Fibroblast of mammary gland (primary cell): ENCODE data around the gene CES1.
"Not testable (repeated sequence)": the region's sequence is repeated elsewhere in the genome, so short reads cannot be mapped to it uniquely, and the experiment has no call there.

Experiments used
- DNase-seq: peaks from one replicate; pipeline ENCODE4 v3.0.0-alpha.2; 2010; ENCODE audit warnings: low read depth
- H3K4me3 ChIP-seq: 2 replicates; pipeline ENCODE4 v1.5.1; 2011; ENCODE audit warnings: low read depth, mild to moderate bottlenecking, low read length, moderate library complexity; ENCODE audit not compliant: control insufficient read depth
- TF ChIP-seq, protein P1 (sequence below): conservative IDR thresholded peaks from 2 replicates; pipeline ENCODE4 v1.5.1; 2011; ENCODE audit warnings: low read depth, low read length, inconsistent platforms; ENCODE audit not compliant: control insufficient read depth, insufficient read depth

Gene CES1

DNA sequence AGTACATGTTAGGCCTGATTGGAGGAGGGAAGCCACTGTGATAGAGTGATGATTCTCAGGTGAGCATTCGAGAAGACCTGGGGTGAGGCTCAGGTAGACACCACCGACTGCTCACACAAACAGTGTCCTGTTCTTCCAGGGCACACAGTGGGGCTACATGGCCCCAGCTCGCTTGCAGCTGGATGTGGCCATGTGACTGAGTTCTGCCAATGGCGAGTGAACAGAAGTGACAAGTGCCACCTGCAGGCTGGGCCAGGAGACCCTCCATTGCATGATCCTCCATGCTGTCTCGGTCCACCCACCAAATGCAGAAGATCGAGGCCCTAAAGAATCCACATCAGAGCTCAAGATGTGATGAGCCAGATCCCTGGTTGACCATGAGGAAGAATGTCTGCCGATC lies 36.1 kb upstream of the CES1 start:
- TF ChIP-seq, protein P1, sequence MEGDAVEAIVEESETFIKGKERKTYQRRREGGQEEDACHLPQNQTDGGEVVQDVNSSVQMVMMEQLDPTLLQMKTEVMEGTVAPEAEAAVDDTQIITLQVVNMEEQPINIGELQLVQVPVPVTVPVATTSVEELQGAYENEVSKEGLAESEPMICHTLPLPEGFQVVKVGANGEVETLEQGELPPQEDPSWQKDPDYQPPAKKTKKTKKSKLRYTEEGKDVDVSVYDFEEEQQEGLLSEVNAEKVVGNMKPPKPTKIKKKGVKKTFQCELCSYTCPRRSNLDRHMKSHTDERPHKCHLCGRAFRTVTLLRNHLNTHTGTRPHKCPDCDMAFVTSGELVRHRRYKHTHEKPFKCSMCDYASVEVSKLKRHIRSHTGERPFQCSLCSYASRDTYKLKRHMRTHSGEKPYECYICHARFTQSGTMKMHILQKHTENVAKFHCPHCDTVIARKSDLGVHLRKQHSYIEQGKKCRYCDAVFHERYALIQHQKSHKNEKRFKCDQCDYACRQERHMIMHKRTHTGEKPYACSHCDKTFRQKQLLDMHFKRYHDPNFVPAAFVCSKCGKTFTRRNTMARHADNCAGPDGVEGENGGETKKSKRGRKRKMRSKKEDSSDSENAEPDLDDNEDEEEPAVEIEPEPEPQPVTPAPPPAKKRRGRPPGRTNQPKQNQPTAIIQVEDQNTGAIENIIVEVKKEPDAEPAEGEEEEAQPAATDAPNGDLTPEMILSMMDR: no peak
- no peak for DNase-seq

DNA sequence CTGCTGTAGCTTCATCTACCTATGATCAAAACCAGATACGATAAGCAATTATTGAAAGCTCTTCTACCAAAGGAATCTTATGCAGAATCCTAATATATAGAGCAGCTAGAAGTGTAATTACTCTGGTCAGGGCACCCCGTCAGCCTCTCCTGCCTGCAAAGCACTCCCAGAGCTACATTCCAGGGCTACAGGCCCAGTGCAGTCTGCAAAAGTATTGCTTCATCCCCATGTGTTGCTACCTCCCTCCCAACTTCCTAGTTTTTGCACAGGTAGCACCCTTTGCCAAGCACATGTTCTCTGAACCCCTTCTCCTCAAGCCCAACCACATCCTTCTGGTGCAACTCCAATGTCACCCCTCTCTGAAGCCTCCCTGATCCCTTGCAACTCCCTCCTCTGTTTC lies 35.2 kb upstream of the CES1 start:
- TF ChIP-seq, protein P1: no peak
- no peak overlapping the region for H3K4me3 ChIP-seq
- no peak for DNase-seq

More for the DNA sequence above, 36.1 kb upstream of the CES1 start:
- no peak overlapping the region for H3K4me3 ChIP-seq

DNA sequence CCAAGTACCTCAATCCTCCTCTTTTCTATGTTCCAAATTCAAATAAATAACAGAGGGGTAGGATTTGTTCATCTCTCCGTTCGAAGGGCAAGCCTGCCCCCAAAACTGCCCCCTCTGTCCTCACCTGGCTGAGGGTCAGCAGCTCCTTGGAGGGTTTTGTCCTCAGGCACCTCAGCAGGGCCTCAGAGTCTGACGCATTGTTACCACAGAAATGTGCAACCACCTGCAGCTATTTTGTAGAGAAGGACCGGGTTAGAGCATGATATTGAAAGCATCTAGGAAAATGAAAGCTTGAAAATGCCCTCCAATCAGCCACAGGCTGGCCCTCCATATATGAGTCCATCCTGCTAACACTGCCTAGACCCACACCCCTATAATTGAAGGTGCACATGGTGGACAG lies 28.4 kb upstream of the CES1 start:
- TF ChIP-seq, protein P1: no peak
- no peak overlapping the region for H3K4me3 ChIP-seq

DNA sequence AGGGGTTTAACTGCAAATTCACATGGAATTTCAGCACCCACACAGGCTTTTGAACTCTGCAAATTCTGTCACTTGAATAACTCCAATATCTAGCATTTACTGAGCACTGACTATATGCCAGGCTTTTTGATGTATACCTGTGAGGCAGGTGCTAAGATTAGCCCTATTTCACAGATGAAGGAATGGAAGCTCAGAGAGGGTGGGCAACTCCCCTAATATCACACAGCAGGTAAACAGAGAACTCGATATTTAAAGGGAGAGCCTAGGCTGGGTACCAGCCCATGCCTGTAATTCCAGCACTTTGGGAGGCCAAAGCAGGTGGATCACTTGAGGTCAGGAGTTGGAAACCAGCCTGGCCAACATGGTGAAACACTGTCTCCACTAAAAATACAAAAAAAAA lies 24.8 kb upstream of the CES1 start:
- DNase-seq, H3K4me3 ChIP-seq: not testable (repeated sequence)

More for the DNA sequence above, 28.4 kb upstream of the CES1 start:
- no peak for DNase-seq

DNA sequence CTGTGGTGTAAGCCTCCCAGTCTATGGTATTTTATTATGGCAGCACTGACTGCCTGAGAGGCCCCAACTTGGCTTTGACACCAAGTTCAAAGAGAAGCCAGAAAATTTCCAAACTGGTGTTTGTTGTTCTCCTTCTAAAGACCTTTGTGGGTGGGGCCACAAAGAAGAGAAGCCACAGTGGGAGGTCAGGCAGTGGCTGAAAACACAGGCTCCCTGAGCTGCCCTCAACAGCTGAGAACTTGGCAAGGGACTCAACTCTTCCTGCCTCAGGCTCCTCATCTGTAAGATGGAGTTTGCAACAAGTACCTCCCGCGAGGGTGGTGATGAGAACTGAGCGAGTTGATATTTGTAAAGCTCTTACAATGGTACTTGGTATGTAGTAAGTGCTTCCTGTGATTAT lies 24.1 kb upstream of the CES1 start:
- H3K4me3 ChIP-seq: no peak overlapping the region
- TF ChIP-seq, protein P1: no peak
- DNase-seq: no peak

DNA sequence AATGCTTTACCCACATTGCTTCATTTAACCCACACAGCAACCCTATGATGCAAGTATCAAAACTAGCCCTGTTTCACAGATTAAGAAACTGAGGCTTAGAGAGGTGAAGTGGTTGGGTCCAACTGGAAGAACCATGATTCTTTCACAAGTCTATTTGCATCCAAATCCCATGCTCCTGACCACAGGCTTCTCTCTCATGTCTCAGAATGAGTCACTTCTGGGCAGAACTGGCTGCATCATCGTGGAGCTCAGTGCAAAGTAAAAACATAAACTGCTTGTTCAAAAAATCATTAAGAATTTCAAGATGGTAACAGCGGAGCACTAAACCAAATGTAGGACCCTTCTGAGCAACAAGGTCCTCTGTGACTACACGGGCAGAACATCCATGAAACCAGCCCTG lies 20.2 kb upstream of the CES1 start:
- no peak overlapping the region for H3K4me3 ChIP-seq
- peak; percentile 52 for DNase-seq
- TF ChIP-seq, protein P1: no peak

DNA sequence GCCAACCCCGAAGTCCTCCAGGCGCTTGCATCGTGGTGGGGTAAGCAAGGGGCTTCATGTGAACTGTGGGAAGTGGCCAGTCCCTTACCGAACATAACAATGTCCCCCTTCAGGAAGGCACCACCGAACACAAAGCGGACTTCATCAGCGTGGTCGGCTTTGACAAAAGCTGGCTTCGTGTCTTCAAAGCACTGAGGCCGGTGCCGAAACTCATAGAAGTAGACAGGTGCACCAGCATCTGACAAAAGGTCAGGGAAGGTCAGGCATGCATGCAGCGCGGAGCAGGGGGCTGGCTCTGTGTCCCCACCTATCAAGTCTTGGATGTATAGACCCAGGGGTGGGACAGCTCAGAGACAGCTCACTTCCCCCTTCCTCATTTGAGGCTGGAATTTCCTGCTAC lies 16.6 kb upstream of the CES1 start:
- TF ChIP-seq, protein P1: no peak
- no peak for DNase-seq
- no peak overlapping the region for H3K4me3 ChIP-seq
